PC-3 (cell line): ENCODE measurements around the gene SELL. TPM values are rescaled to one million over a fixed set of nuclear protein-coding genes. Genes with fewer than 3 reads are reported as not detected.
A peak's percentile ranks its signal among the peaks of the same experiment; 100 is the strongest.
"Not testable (repeated sequence)": the region's sequence is repeated elsewhere in the genome, so short reads cannot be mapped to it uniquely, and the experiment has no call there.

Experiments
- ATAC-seq: fragments of 200-7000 bp; cut with Tn5 transposase; 2 replicates; pipeline ENCODE4 v1.9.1; 2020; ENCODE audit warnings: mild to moderate bottlenecking, moderate library complexity
- BruUV-seq: library from RNA; stranded (reverse); fragments of 400-500 nt; replicated peaks from 2 replicates; lab custom pipeline; 2021; lab: Mats Ljungman, UMichigan
- CTCF ChIA-PET: fragments of 300-600 bp; sonication (Branson Sonifier 250); formaldehyde crosslinking; loops from one replicate; lab custom pipeline; 2022; ENCODE audit warnings: antibody characterized with exemption; lab: Charles Lee
- POLR2A ChIA-PET: fragments of 300-600 bp; sonication (Branson Sonifier 250); formaldehyde crosslinking; loops from one replicate; lab custom pipeline; 2022; ENCODE audit warnings: antibody characterized with exemption; ENCODE audit not compliant: unreplicated experiment; lab: Charles Lee
- DNase-seq: peaks from one replicate; pipeline ENCODE4 v3.0.0-alpha.2; 2015
- H2AFZ ChIP-seq: fragments of 300-600 bp; sonication (generic); 2 replicates; pipeline ENCODE4 v1.6.0; 2016; ENCODE audit warnings: antibody characterized with exemption, low read length
- H3F3A ChIP-seq: fragments of 300-600 bp; sonication (generic); one replicate; pipeline ENCODE4 v1.6.0; 2017; ENCODE audit warnings: antibody characterized with exemption, low read length, control low read depth, mild to moderate bottlenecking; ENCODE audit not compliant: unreplicated experiment
- H3K27ac ChIP-seq: fragments of 300-600 bp; sonication (generic); 2 replicates; pipeline ENCODE4 v1.5.1; 2016; ENCODE audit warnings: mild to moderate bottlenecking, low read length
- H3K27me3 ChIP-seq: fragments of 300-600 bp; sonication (generic); 2 replicates; pipeline ENCODE4 v1.6.1; 2016; ENCODE audit warnings: low read length, mixed read lengths
- H3K36me3 ChIP-seq: fragments of 300-600 bp; sonication (generic); 2 replicates; pipeline ENCODE4 v1.6.1; 2016; ENCODE audit warnings: low read depth, mixed run types, low read length, mixed read lengths
- H3K4me1 ChIP-seq: fragments of 300-600 bp; sonication (generic); 2 replicates; pipeline ENCODE4 v1.5.1; 2016; ENCODE audit warnings: low read length; ENCODE audit not compliant: insufficient read depth
- H3K4me2 ChIP-seq: fragments of 300-600 bp; sonication (generic); 2 replicates; pipeline ENCODE4 v1.6.0; 2016; ENCODE audit warnings: low read length
- H3K4me3 ChIP-seq: fragments of 300-600 bp; sonication (generic); 2 replicates; pipeline ENCODE4 v1.5.1; 2016; ENCODE audit warnings: mild to moderate bottlenecking, low read length, mixed read lengths
- H3K79me2 ChIP-seq: fragments of 300-600 bp; sonication (generic); 2 replicates; pipeline ENCODE4 v1.6.1; 2017; ENCODE audit warnings: low read length, mixed read lengths
- H3K9ac ChIP-seq: fragments of 300-600 bp; sonication (generic); 2 replicates; pipeline ENCODE4 v1.6.0; 2016; ENCODE audit warnings: mild to moderate bottlenecking, low read length
- H3K9me2 ChIP-seq: fragments of 300-600 bp; sonication (generic); replicated peaks from 2 replicates; pipeline ENCODE4 v1.6.1; 2016; ENCODE audit warnings: mixed run types, low read length, mixed read lengths
- H3K9me3 ChIP-seq: fragments of 300-600 bp; sonication (generic); 2 replicates; pipeline ENCODE4 v1.6.1; 2016; ENCODE audit warnings: low read length, mixed read lengths
- H4K20me1 ChIP-seq: fragments of 300-600 bp; sonication (generic); 2 replicates; pipeline ENCODE4 v1.6.1; 2016; ENCODE audit warnings: low read length, mixed read lengths
- CTCF ChIP-seq: fragments of 300-600 bp; sonication (generic); conservative IDR thresholded peaks from 2 replicates; pipeline ENCODE4 v1.5.1; 2017; ENCODE audit warnings: antibody characterized with exemption, low read depth, mild to moderate bottlenecking, low read length
- EZH2 ChIP-seq: fragments of 300-600 bp; sonication (generic); IDR thresholded peaks from one replicate; pipeline ENCODE4 v1.6.1; 2017; ENCODE audit warnings: antibody characterized with exemption, mild to moderate bottlenecking, low read length; ENCODE audit not compliant: unreplicated experiment
- EZH2phosphoT487 ChIP-seq: fragments of 300-600 bp; sonication (generic); IDR thresholded peaks from 2 replicates; pipeline ENCODE4 v1.6.1; 2018; ENCODE audit warnings: mild to moderate bottlenecking, antibody characterized with exemption, low read length, borderline replicate concordance
- intact Hi-C: fragments of 100-400 bp; cut with micrococcal nuclease; formaldehyde crosslinking; loops from 2 replicates; pipeline ENCODE4 v1.9.0; 2023
- total RNA-seq: library from RNA; depleted of rRNA; stranded (reverse); fragments of >200 nt; gene quantifications from 2 replicates; pipeline ENCODE4 v1.2.3, GENCODE V29; 2014

The SELL gene
- total RNA-seq, 1 experiment from 2014 or later: 1.2 TPM

GRCh38 chr1:169679692-169680091, 31.7 kb downstream of the SELL start:
- H3K4me3 ChIP-seq: no peak overlapping the region
- CTCF ChIA-PET: no interaction called here
- no peak overlapping the region for H3K9ac ChIP-seq
- H3K4me2 ChIP-seq: no peak overlapping the region
- peaks cover 23% of the 10 kb centered on the region for H3K4me1 ChIP-seq
- H3K36me3 ChIP-seq: no peaks in the 10 kb centered on the region
- H3F3A ChIP-seq: peaks cover 6% of the 10 kb centered on the region
- no peaks in the 10 kb centered on the region for H3K27me3 ChIP-seq
- no peaks in the 10 kb centered on the region for H4K20me1 ChIP-seq
- H2AFZ ChIP-seq: no peak overlapping the region
- H3K9me3 ChIP-seq: no peaks in the 10 kb centered on the region
- ATAC-seq (no peak), DNase-seq (no peak)
- POLR2A ChIA-PET: no interaction called here
- H3K79me2 ChIP-seq: no peaks in the 10 kb centered on the region
- H3K9me2 ChIP-seq: no peaks in the 10 kb centered on the region
- TF ChIP-seq CTCF (no peak), EZH2 (no peak), EZH2phosphoT487 (no peak)
- H3K27ac ChIP-seq: no peak overlapping the region
- BruUV-seq: no TSS peak
- intact Hi-C loops: no loop called here

DNA sequence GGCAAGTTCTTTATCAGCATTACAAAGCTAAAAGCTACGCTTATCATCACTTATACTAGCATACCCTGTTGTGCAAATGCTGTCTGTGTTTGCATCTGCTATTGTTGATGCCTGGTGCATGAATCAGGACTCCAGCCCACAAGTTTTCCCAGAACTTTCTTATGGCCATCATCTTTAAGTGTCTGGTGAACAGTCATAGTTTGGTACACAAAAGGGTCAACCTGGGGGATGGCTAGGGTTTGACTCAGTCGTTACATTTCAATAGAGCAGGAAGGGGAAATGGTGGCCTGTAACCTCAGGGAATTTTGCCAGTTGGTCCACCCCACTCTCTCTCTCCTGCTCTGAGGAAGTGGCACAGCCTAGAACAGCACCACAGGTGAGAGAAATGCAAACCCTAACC, 35.4 kb downstream of the SELL start:
- POLR2A ChIA-PET: no interaction called here
- no TSS peak for BruUV-seq
- ATAC-seq (peak; percentile 93), DNase-seq (peak; percentile 98)
- Histone ChIP-seq H3K4me3 (no peak overlapping the region), H3K4me1 (peaks cover 23% of the 10 kb centered on the region), H3K27ac (peak overlapping the region; percentile 62), H3K9me3 (no peaks in the 10 kb centered on the region), H3K27me3 (no peaks in the 10 kb centered on the region), H3K9me2 (no peaks in the 10 kb centered on the region), H3K4me2 (peak overlapping the region; percentile 46), H3F3A (peaks cover 6% of the 10 kb centered on the region), H2AFZ (no peak overlapping the region), H3K9ac (no peak overlapping the region), H4K20me1 (no peaks in the 10 kb centered on the region), H3K79me2 (no peaks in the 10 kb centered on the region), H3K36me3 (no peaks in the 10 kb centered on the region)
- intact Hi-C loops: no loop called here
- CTCF ChIA-PET: no interaction called here
- TF ChIP-seq EZH2phosphoT487 (no peak), CTCF (no peak), EZH2 (no peak)

- no peak overlapping the region for H2AFZ ChIP-seq
- no peak overlapping the region for H3K27ac ChIP-seq
- intact Hi-C loops: no loop called here
- H3K27me3 ChIP-seq: no peaks in the 10 kb centered on the region
- no peaks in the 10 kb centered on the region for H3K9me3 ChIP-seq
- no peak overlapping the region for H3K4me2 ChIP-seq
- ChIA-PET CTCF (no interaction called here), POLR2A (interaction anchor here (0.6 kb wide), 1 partner anchor 11 kb away, joined by 3 read pairs; no protein-coding TSS in a partner anchor)
- DNase-seq (no peak), ATAC-seq (no peak)
- no TSS peak for BruUV-seq
- H3K9ac ChIP-seq: no peak overlapping the region
- no peaks in the 10 kb centered on the region for H3K9me2 ChIP-seq
- H3K36me3 ChIP-seq: no peaks in the 10 kb centered on the region
- H3F3A ChIP-seq: peaks cover 6% of the 10 kb centered on the region
- no peak overlapping the region for H3K4me3 ChIP-seq
- no peaks in the 10 kb centered on the region for H4K20me1 ChIP-seq
- no peaks in the 10 kb centered on the region for H3K79me2 ChIP-seq
- TF ChIP-seq CTCF: no peak
- no peak for TF ChIP-seq EZH2phosphoT487
- TF ChIP-seq EZH2: no peak
- H3K4me1 ChIP-seq: peaks cover 11% of the 10 kb centered on the region
Measured at GRCh38 chr1:169670836-169671235, 40.6 kb downstream of the SELL start.

GRCh38 chr1:169670244-169670643, 41.2 kb downstream of the SELL start:
- H4K20me1 ChIP-seq, ATAC-seq, H2AFZ ChIP-seq, H3K79me2 ChIP-seq, H3K4me2 ChIP-seq, H3K9me3 ChIP-seq, H3K9me2 ChIP-seq, H3K36me3 ChIP-seq, intact Hi-C loops, H3K27ac ChIP-seq, CTCF ChIA-PET, H3K27me3 ChIP-seq, H3K9ac ChIP-seq, DNase-seq, H3K4me3 ChIP-seq, POLR2A ChIA-PET, H3K4me1 ChIP-seq, H3F3A ChIP-seq, BruUV-seq: not testable (repeated sequence)
